Adipocyte (in vitro differentiated cells): ENCODE measurements around the gene PRAMEF7.
"Not testable (repeated sequence)": the region's sequence is repeated elsewhere in the genome, so short reads cannot be mapped to it uniquely, and the experiment has no call there.

Experiments used
- DNase-seq: peaks from one replicate; pipeline ENCODE4 v3.0.0-alpha.2; 2015; ENCODE audit warnings: low read depth
- H3K27me3 ChIP-seq: replicated peaks from 2 replicates; pipeline ENCODE4 v1.7.0; 2013; ENCODE audit warnings: mild to moderate bottlenecking, low read length, moderate library complexity; ENCODE audit not compliant: control insufficient read depth, insufficient read depth
- H3K36me3 ChIP-seq: 2 replicates; pipeline ENCODE4 v1.7.0; 2013; ENCODE audit warnings: low read length, mild to moderate bottlenecking, moderate library complexity; ENCODE audit not compliant: control insufficient read depth, insufficient read depth, severe bottlenecking
- H3K4me1 ChIP-seq: 2 replicates; pipeline ENCODE4 v1.7.0; 2013; ENCODE audit warnings: mild to moderate bottlenecking, low read length, moderate library complexity; ENCODE audit not compliant: control insufficient read depth, insufficient read depth
- H3K4me3 ChIP-seq: 2 replicates; pipeline ENCODE4 v1.7.0; 2013; ENCODE audit warnings: mild to moderate bottlenecking, low read length, moderate library complexity
- H3K9ac ChIP-seq: 2 replicates; pipeline ENCODE4 v1.7.0; 2013; ENCODE audit warnings: mild to moderate bottlenecking, low read length, moderate library complexity
- H3K9me3 ChIP-seq: 2 replicates; pipeline ENCODE4 v1.7.0; 2013; ENCODE audit warnings: mild to moderate bottlenecking, low read length, moderate library complexity; ENCODE audit not compliant: control insufficient read depth

The PRAMEF7 gene

DNA sequence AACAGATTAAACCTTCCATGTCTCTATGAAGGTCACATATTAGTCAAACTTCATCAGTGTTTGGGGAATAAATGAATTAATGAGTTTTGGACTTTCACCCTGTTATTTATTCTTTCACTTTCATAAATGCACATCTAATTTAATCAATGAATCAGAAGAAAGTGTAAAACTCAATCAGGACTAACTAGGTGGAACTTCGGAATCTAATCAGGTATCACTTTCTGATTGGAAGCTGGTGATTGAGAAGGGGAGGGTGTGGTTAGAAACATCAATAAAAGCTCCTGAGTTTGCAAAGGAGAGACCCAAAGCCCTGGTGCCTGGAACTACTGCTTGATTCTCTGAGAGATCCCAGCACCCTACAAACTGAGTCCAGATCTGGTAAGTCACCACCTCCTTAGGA lies at the start of gene PRAMEF7:
PRAMEF7 (plus strand) TSS at position 301 of the 400 bp plus-strand sequence. CDS start 1,083 bp downstream, outside the sequence.
- DNase-seq, H3K9me3 ChIP-seq, H3K36me3 ChIP-seq, H3K4me3 ChIP-seq, H3K9ac ChIP-seq, H3K4me1 ChIP-seq, H3K27me3 ChIP-seq: not testable (repeated sequence)

DNA sequence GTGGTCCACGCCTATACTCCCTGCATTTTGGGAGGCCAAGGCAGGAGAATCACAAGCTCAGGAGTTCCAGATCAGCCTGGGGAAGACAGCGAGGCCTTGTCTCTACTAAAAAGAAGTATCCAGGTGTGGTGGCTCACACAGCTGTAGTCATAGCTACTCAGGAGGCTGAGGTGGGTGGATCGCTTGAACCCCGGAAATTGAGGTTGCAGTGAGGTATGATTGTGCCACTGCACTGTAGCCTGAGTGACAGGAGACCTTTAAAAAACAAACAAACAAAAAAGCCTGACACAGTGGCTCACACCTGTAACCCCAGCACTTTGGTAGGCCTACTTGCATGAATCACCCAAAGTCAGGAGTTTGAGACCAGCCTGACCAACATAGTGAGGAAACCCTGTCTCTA lies 38.0 kb upstream of the PRAMEF7 start:
- H3K27me3 ChIP-seq, H3K4me3 ChIP-seq, H3K9me3 ChIP-seq, H3K4me1 ChIP-seq, H3K36me3 ChIP-seq, H3K9ac ChIP-seq, DNase-seq: not testable (repeated sequence)

DNA sequence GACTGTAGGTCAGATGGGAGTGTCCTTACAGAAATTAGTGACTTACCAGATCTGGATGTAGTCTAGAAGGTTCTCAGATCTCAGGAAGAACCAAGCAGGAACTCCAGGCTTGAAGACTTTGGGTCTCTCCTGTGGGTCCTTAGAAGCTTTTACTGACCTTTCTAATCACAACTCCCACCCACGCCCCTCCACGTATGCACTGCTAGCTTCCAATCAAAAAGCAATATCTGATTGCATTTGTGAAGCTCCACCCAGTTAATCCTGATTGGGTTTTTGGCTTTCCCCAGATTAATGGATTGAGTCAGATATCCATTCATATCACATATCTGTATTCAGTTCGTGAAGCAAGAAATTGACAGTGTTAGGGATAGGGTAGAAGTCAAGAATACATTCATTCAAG lies 30.3 kb upstream of the PRAMEF7 start, which contains the start of gene PRAMEF4:
PRAMEF4 (minus strand) TSS at position 101 of the 400 bp plus-strand sequence. CDS start 2,807 bp downstream, outside the sequence.
- H3K36me3 ChIP-seq, DNase-seq, H3K4me1 ChIP-seq, H3K27me3 ChIP-seq, H3K9me3 ChIP-seq, H3K4me3 ChIP-seq, H3K9ac ChIP-seq: not testable (repeated sequence)

DNA sequence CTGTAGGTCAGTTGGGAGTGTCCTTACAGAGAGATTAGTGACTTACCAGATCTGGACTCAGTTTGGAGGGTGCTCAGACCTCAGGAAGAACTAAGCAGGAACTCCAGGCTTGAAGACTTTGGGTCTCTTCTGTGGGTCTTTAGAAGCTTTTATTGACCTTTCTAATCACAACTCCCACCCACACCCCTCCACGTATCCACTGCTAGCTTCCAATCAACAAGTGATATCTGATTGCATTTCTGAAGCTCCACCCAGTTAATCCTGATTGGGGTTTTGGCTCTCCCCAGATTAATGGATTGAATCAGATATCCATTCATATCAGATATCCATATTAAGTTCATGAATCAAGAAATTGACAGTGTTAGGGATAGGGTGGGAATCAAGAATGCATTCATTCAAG lies 18.2 kb upstream of the PRAMEF7 start, which contains the start of gene PRAMEF10:
PRAMEF10 (minus strand) TSS at position 101 of the 400 bp plus-strand sequence. CDS start 2,423 bp downstream, outside the sequence.
- not testable (repeated sequence) for H3K4me1 ChIP-seq, H3K27me3 ChIP-seq, H3K9ac ChIP-seq, H3K9me3 ChIP-seq, DNase-seq, H3K36me3 ChIP-seq, H3K4me3 ChIP-seq

DNA sequence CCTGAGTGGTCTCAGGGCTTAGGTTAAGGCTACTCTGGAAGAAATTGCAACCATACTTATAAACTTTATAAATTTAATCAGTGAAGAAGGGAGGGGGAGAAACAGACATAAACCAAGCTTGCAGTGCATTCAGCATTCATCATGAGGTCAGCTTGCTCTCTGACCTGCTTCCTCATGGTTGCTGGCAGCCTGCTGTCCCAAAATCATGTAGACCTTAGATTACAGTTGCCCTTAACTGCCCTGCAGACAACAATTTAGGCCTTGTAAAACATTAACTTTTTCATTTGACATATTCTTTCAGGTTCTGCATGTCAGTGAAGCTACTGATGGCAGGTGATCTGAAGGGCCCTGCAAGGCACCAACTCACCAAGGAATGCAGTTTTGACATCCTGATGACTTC lies 17.2 kb upstream of the PRAMEF7 start:
- not testable (repeated sequence) for H3K9ac ChIP-seq, H3K36me3 ChIP-seq, H3K9me3 ChIP-seq, H3K4me3 ChIP-seq, H3K27me3 ChIP-seq, DNase-seq, H3K4me1 ChIP-seq

DNA sequence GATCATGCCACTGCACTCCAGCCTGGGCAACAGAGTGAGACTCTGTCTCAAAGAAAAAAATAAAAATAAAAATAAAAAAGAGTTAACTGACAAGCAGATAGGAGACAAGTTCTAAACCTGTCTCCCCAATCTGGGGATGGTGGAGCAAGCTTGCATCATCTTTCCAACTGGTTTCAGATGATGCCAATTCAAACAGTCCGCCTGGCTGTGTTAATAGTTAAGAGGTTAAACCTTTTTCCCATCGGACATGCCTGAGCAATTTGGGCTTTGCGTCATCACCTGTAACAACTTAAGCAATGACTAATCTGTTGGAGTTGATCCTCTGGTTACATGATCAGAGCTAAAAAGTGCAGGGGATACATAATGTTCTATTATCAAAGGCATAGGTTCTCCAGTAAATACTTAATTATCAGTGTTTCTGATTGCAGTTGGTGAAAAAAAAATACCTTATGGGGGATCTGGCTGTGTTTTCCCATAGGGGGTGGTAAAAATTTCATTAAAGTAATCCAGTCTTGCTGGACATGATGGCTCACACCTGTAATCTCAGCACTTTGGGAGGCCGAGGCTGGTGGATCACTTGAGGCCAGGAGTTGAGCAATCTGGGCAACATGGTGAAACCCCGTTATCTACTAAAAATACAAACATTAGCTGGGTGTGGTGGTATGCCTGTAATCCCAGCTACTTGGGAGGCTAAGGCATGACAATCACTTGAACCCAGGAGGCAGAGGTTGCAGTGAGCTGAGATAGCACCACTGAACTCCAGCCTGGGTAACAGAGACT lies 12.4 kb upstream of the PRAMEF7 start:
- H3K9ac ChIP-seq, H3K4me3 ChIP-seq, H3K36me3 ChIP-seq, DNase-seq, H3K27me3 ChIP-seq, H3K4me1 ChIP-seq, H3K9me3 ChIP-seq: not testable (repeated sequence)

DNA sequence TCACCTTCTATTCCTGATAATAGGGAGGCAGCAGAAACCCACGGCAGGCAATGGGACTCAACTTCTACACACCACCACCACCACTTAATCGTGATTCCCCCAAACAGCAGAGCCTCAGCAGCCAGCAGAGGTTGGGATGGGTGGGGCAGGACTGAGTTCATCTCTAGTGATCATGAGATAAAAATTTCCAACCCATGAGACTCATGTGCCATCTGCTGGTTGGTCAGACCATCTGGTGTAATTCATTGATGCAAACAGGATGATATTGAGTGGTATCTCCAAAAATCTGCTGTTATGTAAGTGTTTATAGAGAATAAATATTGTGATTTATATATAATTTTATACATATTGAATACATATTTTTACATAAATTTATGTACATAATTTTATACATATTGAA lies 5.3 kb downstream of the PRAMEF7 start:
- not testable (repeated sequence) for DNase-seq, H3K4me3 ChIP-seq, H3K4me1 ChIP-seq, H3K9ac ChIP-seq, H3K9me3 ChIP-seq, H3K36me3 ChIP-seq, H3K27me3 ChIP-seq

DNA sequence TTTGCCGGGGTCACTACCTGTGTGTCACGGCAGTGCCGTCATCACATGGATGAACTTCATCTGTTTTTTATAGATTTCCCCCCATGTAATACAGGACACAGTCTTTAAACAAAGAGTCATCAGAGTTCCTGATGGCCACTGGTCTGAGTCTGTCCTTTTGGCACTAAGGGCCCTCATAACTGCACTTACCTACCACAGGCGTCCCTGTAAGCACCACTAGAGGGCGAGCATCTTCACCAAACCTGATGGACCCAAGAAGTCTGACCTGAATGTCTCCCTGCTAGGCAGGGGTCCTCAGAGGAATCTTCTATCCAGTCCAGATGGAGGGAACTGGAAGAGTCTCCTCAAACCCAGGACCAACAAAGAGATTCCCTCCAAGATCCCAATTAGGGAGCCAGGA lies 8.0 kb downstream of the PRAMEF7 start:
- H3K36me3 ChIP-seq, H3K9ac ChIP-seq, H3K4me3 ChIP-seq, H3K4me1 ChIP-seq, DNase-seq, H3K27me3 ChIP-seq, H3K9me3 ChIP-seq: not testable (repeated sequence)

DNA sequence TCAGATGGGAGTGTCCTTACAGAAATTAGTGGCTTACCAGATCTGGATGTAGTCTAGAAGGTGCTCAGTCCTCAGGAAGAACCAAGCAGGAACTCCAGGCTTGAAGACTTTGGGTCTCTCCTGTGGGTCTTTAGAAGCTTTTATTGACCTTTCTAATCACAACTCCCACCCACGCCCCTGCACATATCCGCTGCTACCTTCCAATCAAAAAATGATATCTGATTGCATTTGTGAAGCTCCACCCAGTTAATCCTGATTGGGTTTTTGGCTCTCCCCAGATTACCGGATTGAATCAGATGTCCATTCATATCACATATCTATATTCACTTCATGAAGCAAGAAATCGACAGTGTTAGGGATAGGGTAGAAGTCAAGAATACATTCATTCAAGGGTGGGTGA lies 31.1 kb downstream of the PRAMEF7 start, which contains the start of gene PRAMEF6:
PRAMEF6 (minus strand) TSS at position 101 of the 400 bp plus-strand sequence. CDS start 5,062 bp downstream, outside the sequence.
- not testable (repeated sequence) for H3K4me3 ChIP-seq, H3K9me3 ChIP-seq, H3K27me3 ChIP-seq, DNase-seq, H3K9ac ChIP-seq, H3K36me3 ChIP-seq, H3K4me1 ChIP-seq
